Testis (tissue), 3 donors: ENCODE results near the gene FLG. TPM values are rescaled to one million over a fixed set of nuclear protein-coding genes. Genes with fewer than 3 reads are reported as not detected.
"Not testable (repeated sequence)": the region's sequence is repeated elsewhere in the genome, so short reads cannot be mapped to it uniquely, and the experiment has no call there.

Experiments used
- DNase-seq: peaks from one replicate; pipeline ENCODE4 v3.0.0-alpha.2; 2019
- H3K27ac ChIP-seq, 2 donors: fragments of 200-600 bp; sonication (generic); one replicate each; pipeline ENCODE4 v1.5.1; 2019
- H3K27me3 ChIP-seq: fragments of 200-600 bp; sonication (generic); one replicate; pipeline ENCODE4 v1.5.1; 2019
- H3K36me3 ChIP-seq: fragments of 200-600 bp; sonication (generic); one replicate; pipeline ENCODE4 v1.5.1; 2017; ENCODE audit warnings: low read depth; ENCODE audit errors: missing control alignments
- H3K4me1 ChIP-seq: fragments of 200-600 bp; sonication (generic); one replicate; pipeline ENCODE4 v1.5.1; 2019
- H3K4me3 ChIP-seq, 2 donors: fragments of 200-600 bp; sonication (generic); one replicate each; pipeline ENCODE4 v1.5.1; 2017 to 2019
- H3K9me3 ChIP-seq: fragments of 200-600 bp; sonication (generic); one replicate; pipeline ENCODE4 v1.5.1; 2017
- POLR2A ChIP-seq: fragments of 450-650 bp; IDR thresholded peaks from one replicate; pipeline ENCODE4 v1.6.1; 2017; ENCODE audit warnings: antibody characterized with exemption, mild to moderate bottlenecking, moderate library complexity
- WGBS, 2 donors: methylation state at CpG; one replicate each; pipeline ENCODE4 v1.1.5; 2018; 5-methylcytosine and 5-hydroxymethylcytosine counted together
- intact Hi-C: fragments of 100-400 bp; cut with DNase I; formaldehyde crosslinking; loops from one replicate; pipeline ENCODE4 v1.15.1; 2023; ENCODE audit warnings: low total_unique reads
- polyA plus RNA-seq: library from polyadenylated mRNA; stranded (reverse); fragments of 350-450 nt; fragmentation: Illumina TruSeq; extraction: RNeasy Lipid Tissue Mini Kit (QIAGEN cat#74804); gene quantifications from one replicate; pipeline ENCODE4 v1.2.3, GENCODE V29; 2014; ENCODE audit warnings: low read depth, low replicate concordance; ENCODE audit not compliant: insufficient read depth
- total RNA-seq, 2 donors: library from RNA; depleted of rRNA; stranded (reverse); fragments of >200 nt; gene quantifications; one replicate each; pipeline ENCODE4 v1.2.3, GENCODE V29; 2016
- TF ChIP-seq, protein P1 (sequence below), 3 experiments: fragments of 450-650 bp in 2 of 3; fragments of 200-600 bp in 1 of 3; sonication (generic) in 1 of 3; IDR thresholded peaks; one replicate each; pipeline ENCODE4 v1.5.1; 2016 to 2019; ENCODE audit warnings: antibody characterized with exemption in 3 of 3, mild to moderate bottlenecking in 2 of 3, moderate library complexity in 1 of 3

The FLG gene
- total and polyA plus RNA-seq, 3 donors from 2014 or later, result 0.16 to 0.19 TPM; not detected in 1

GRCh38 chr1:152313319-152313801 is 11.7 kb downstream of the FLG start:
- 80 to 90% methylated on average over 20 to 21 of the region's 21 CpGs for WGBS, 2 donors
- no peak for DNase-seq
- no peaks in the 10 kb centered on the region for H3K36me3 ChIP-seq

DNA sequence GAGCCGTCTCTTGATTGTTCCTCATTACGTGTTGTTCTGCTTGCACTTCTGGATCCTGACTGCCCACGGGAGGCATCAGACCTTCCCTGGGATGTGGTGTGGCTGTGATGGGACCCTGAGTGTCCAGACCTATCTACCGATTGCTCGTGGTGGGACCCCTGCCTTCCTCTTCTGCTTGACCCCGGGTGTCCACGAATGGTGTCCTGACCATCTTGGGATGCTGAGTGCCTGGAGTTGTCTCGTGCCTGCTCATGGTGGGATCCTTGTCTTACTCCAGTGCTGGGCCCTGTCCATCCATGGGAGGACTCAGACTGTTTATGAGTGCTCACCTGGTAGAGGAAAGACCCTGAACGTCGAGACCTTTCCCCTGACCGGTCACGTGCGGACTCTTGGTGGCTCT is 12.9 kb downstream of the FLG start:
- H3K27me3 ChIP-seq, H3K4me3 ChIP-seq, H3K36me3 ChIP-seq, intact Hi-C loops, H3K9me3 ChIP-seq, H3K4me1 ChIP-seq, DNase-seq, H3K27ac ChIP-seq: not testable (repeated sequence)
- WGBS, 2 donors, result 78 to 95% methylated on average over 3 to 12 of the region's 13 CpGs

More at GRCh38 chr1:152313319-152313801, 11.7 kb downstream of the FLG start:
- Histone ChIP-seq H3K27ac (no peak overlapping the region), H3K4me1 (no peaks in the 10 kb centered on the region), H3K27me3 (no peaks in the 10 kb centered on the region), H3K4me3 (no peak overlapping the region), H3K9me3 (no peaks in the 10 kb centered on the region)
- no peak for TF ChIP-seq POLR2A
- TF ChIP-seq, protein P1, sequence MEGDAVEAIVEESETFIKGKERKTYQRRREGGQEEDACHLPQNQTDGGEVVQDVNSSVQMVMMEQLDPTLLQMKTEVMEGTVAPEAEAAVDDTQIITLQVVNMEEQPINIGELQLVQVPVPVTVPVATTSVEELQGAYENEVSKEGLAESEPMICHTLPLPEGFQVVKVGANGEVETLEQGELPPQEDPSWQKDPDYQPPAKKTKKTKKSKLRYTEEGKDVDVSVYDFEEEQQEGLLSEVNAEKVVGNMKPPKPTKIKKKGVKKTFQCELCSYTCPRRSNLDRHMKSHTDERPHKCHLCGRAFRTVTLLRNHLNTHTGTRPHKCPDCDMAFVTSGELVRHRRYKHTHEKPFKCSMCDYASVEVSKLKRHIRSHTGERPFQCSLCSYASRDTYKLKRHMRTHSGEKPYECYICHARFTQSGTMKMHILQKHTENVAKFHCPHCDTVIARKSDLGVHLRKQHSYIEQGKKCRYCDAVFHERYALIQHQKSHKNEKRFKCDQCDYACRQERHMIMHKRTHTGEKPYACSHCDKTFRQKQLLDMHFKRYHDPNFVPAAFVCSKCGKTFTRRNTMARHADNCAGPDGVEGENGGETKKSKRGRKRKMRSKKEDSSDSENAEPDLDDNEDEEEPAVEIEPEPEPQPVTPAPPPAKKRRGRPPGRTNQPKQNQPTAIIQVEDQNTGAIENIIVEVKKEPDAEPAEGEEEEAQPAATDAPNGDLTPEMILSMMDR (IDR thresholded peaks at IDR 0.05), result no peak
- intact Hi-C loops, result no loop called here

GRCh38 chr1:152309955-152310354 is 15.1 kb downstream of the FLG start:
- no peak for DNase-seq
- H3K27ac ChIP-seq, result no peak overlapping the region
- H3K4me1 ChIP-seq, result no peaks in the 10 kb centered on the region
- TF ChIP-seq POLR2A, result no peak
- TF ChIP-seq, protein P1 (IDR thresholded peaks at IDR 0.05), result no peak
- 94 to 95% methylated on average over 6 to 9 of the region's 9 CpGs for WGBS, 2 donors
- H3K36me3 ChIP-seq, result no peaks in the 10 kb centered on the region
- intact Hi-C loops, result no loop called here
- no peaks in the 10 kb centered on the region for H3K9me3 ChIP-seq
- no peaks in the 10 kb centered on the region for H3K27me3 ChIP-seq
- H3K4me3 ChIP-seq, result no peak overlapping the region

DNA sequence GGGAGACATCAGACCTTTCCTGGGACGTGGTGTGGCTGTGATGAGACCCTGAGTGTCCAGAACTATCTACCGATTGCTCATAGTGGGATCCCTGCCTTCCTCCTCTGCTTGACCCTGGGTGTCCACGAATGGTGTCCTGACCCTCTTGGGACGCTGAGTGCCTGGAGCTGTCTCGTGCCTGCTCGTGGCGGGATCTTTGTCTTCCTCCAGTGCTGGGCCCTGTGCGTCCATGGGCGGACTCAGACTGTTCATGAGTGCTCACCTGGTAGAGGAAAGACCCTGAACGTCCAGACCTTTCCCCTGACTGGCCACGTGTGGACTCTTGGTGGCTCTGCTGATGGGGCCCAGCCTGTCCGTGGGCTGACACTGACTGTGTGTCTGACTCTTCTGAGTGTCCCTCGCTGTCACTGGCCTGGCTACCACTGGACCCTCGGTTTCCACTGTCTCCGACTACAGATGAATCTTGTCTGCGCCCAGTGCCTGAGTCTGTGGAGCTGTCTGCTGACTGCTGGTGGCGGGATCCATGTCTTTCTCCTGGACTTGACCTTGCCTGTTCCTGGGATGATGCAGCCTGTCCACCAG is 15.6 kb downstream of the FLG start:
- H3K4me3 ChIP-seq, H3K27me3 ChIP-seq, H3K9me3 ChIP-seq, H3K27ac ChIP-seq, H3K4me1 ChIP-seq, intact Hi-C loops, H3K36me3 ChIP-seq, DNase-seq: not testable (repeated sequence)
- 80 to 88% methylated on average over 2 to 15 of the region's 17 CpGs for WGBS, 2 donors

GRCh38 chr1:152308758-152309157 is 16.3 kb downstream of the FLG start:
- H3K36me3 ChIP-seq, H3K4me1 ChIP-seq, H3K27me3 ChIP-seq, H3K4me3 ChIP-seq, intact Hi-C loops, H3K27ac ChIP-seq, DNase-seq, H3K9me3 ChIP-seq: not testable (repeated sequence)
- 84 to 88% methylated on average over 7 of the region's 7 CpGs for WGBS, 2 donors

DNA sequence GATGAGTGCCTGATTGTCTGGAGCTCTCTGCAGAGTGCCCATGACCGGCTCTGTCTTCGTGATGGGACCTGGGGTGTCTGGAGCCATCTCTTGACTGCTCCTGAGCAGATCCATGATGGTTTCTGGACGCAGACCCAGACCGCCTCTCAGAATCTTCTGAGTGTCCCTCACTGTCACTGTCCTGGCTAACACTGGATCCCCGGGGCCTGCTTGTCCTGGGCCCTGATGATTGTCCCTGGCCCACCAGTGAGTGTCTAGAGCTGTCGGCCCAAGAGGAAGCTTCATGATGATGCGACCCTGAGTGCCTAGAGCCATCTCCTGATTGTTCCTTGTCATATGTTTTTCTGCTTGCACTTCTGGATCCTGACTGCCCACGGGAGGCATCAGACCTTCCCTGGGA is 17.1 kb downstream of the FLG start:
- H3K9me3 ChIP-seq, H3K36me3 ChIP-seq, DNase-seq, intact Hi-C loops, H3K27me3 ChIP-seq, H3K27ac ChIP-seq, H3K4me3 ChIP-seq, H3K4me1 ChIP-seq: not testable (repeated sequence)
- 84% methylated on average over 5 to 8 of the region's 8 CpGs for WGBS, 2 donors

- H3K4me1 ChIP-seq, H3K27ac ChIP-seq, DNase-seq, intact Hi-C loops, H3K27me3 ChIP-seq, H3K36me3 ChIP-seq, H3K4me3 ChIP-seq, H3K9me3 ChIP-seq: not testable (repeated sequence)
- 86 to 100% methylated on average over 5 to 10 of the region's 10 CpGs for WGBS, 2 donors
Observed at GRCh38 chr1:152306123-152306522, 18.9 kb downstream of the FLG start.

DNA sequence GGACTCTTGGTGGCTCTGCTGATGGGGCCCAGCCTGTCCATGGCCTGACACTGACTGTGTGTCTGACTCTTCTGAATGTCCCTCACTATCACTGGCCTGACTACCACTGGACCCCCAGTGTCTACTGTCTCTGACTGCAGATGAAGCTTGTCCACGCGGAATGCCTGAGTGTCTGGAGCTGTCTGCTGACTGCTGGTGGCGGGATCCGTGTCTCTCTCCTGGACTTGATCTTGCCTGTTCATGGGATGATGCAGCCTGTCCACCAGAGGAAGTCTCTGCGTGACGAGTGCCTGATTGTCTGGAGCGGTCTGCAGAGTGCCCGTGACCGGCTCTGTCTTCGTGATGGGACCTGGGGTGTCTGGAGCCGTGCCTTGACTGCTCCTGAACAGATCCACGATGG is 20.3 kb downstream of the FLG start:
- intact Hi-C loops, DNase-seq, H3K4me3 ChIP-seq, H3K27me3 ChIP-seq, H3K4me1 ChIP-seq, H3K27ac ChIP-seq, H3K9me3 ChIP-seq, H3K36me3 ChIP-seq: not testable (repeated sequence)
- WGBS, 2 donors, result 93 to 94% methylated on average over 10 to 12 of the region's 12 CpGs

GRCh38 chr1:152303139-152303872 is 21.7 kb downstream of the FLG start:
- H3K4me1 ChIP-seq, H3K27ac ChIP-seq, DNase-seq, intact Hi-C loops, H3K4me3 ChIP-seq, H3K27me3 ChIP-seq, H3K36me3 ChIP-seq, H3K9me3 ChIP-seq: not testable (repeated sequence)
- 84 to 100% methylated on average over 4 to 21 of the region's 25 CpGs for WGBS, 2 donors

GRCh38 chr1:152256394-152256793 is 68.6 kb downstream of the FLG start:
- DNase-seq, H3K27me3 ChIP-seq, H3K9me3 ChIP-seq, H3K4me1 ChIP-seq, intact Hi-C loops, H3K4me3 ChIP-seq, H3K27ac ChIP-seq, H3K36me3 ChIP-seq: not testable (repeated sequence)
- WGBS, 2 donors, result 81 to 91% methylated on average over 4 to 18 of the region's 21 CpGs
